OCI-LY7 (cell line): ENCODE results near the gene RSL1D1.
"Not testable (repeated sequence)": the region's sequence is repeated elsewhere in the genome, so short reads cannot be mapped to it uniquely, and the experiment has no call there.

ENCODE experiments used
- CTCF ChIP-seq: fragments of 200-600 bp; sonication (generic); conservative IDR thresholded peaks from 2 replicates; pipeline ENCODE4 v1.5.1; 2014; ENCODE audit warnings: mild to moderate bottlenecking, antibody characterized with exemption, low read length, moderate library complexity, mixed read lengths
- EZH2phosphoT487 ChIP-seq: fragments of 200-600 bp; sonication (generic); IDR thresholded peaks from 2 replicates; pipeline ENCODE4 v1.6.1; 2018; ENCODE audit warnings: low read depth, borderline replicate concordance, mild to moderate bottlenecking, mixed run types, antibody characterized with exemption, low read length, moderate library complexity, mixed read lengths

GRCh38 chr16:11784980-11785599 is 66.3 kb downstream of the RSL1D1 start:
- not testable (repeated sequence) for TF ChIP-seq CTCF, EZH2phosphoT487
